Panc1 (cell line): ENCODE data around the gene YRDC. TPM values are rescaled to one million over a fixed set of nuclear protein-coding genes. Genes with fewer than 3 reads are reported as not detected.

Experiments
- ATAC-seq: fragments of 200-7000 bp; cut with Tn5 transposase; 2 replicates; pipeline ENCODE4 v1.9.1; 2020; ENCODE audit warnings: mild to moderate bottlenecking, moderate library complexity
- BruUV-seq: library from RNA; stranded (reverse); fragments of 400-500 nt; replicated peaks from 2 replicates; lab custom pipeline; 2021; lab: Mats Ljungman, UMichigan
- CTCF ChIA-PET: fragments of 300-600 bp; sonication (Branson Sonifier 250); formaldehyde crosslinking; loops from one replicate; lab custom pipeline; 2022; ENCODE audit warnings: antibody characterized with exemption; lab: Charles Lee
- POLR2A ChIA-PET: fragments of 300-600 bp; sonication (Branson Sonifier 250); formaldehyde crosslinking; loops from one replicate; lab custom pipeline; 2022; ENCODE audit warnings: antibody characterized with exemption; lab: Charles Lee
- DNase-seq: peaks from one replicate; pipeline ENCODE4 v3.0.0-alpha.2; 2010; ENCODE audit warnings: low read depth, low spot score
- H3K27ac ChIP-seq: 2 replicates; pipeline ENCODE4 v1.5.1; 2011; ENCODE audit warnings: mild to moderate bottlenecking, low read length, inconsistent platforms
- H3K27me3 ChIP-seq: fragments of 200-500 bp; sonication (Bioruptor generic); 2 replicates; pipeline ENCODE4 v1.6.0; 2014; ENCODE audit warnings: low read length, inconsistent platforms; ENCODE audit not compliant: control insufficient read depth, insufficient read depth
- H3K36me3 ChIP-seq: fragments of 200-500 bp; sonication (Bioruptor generic); 2 replicates; pipeline ENCODE4 v1.5.1; 2014; ENCODE audit warnings: inconsistent platforms, mild to moderate bottlenecking, low read length, moderate library complexity; ENCODE audit not compliant: control insufficient read depth, insufficient read depth
- H3K4me1 ChIP-seq: 2 replicates; pipeline ENCODE4 v1.5.1; 2011; ENCODE audit warnings: inconsistent platforms, mild to moderate bottlenecking, low read length, moderate library complexity; ENCODE audit not compliant: control insufficient read depth, insufficient read depth
- H3K4me3 ChIP-seq, 2 experiments: 2 replicates each; pipeline ENCODE4 v1.5.1; 2011 to 2012; ENCODE audit warnings: low read depth in 2 of 2, low read length in 2 of 2, mild to moderate bottlenecking in 2 of 2, inconsistent platforms in 1 of 2, moderate library complexity in 1 of 2
- H3K9me3 ChIP-seq: fragments of 200-500 bp; sonication (Bioruptor generic); 2 replicates; pipeline ENCODE4 v1.5.1; 2014; ENCODE audit warnings: low read depth, mild to moderate bottlenecking, inconsistent platforms, low read length, moderate library complexity; ENCODE audit not compliant: control insufficient read depth, insufficient read depth
- CTCF ChIP-seq: fragments of 450-650 bp; IDR thresholded peaks from 2 replicates; pipeline ENCODE4 v1.5.1; 2017; ENCODE audit warnings: mild to moderate bottlenecking
- POLR2AphosphoS5 ChIP-seq: IDR thresholded peaks from 2 replicates; pipeline ENCODE4 v1.6.1; 2012; ENCODE audit warnings: mild to moderate bottlenecking, low read depth, low read length, moderate library complexity
- SIN3A ChIP-seq: IDR thresholded peaks from 2 replicates; pipeline ENCODE4 v1.6.1; 2012; ENCODE audit warnings: low read depth, mild to moderate bottlenecking, low read length, moderate library complexity, borderline replicate concordance; ENCODE audit not compliant: insufficient read depth
- TCF7L2 ChIP-seq: IDR thresholded peaks from 2 replicates; pipeline ENCODE4 v1.6.1; 2011; ENCODE audit warnings: mild to moderate bottlenecking, low read depth, low read length, inconsistent platforms
- in situ Hi-C: cut with HindIII; loops from 2 replicates; pipeline ENCODE4 v1.10.0; 2016; ENCODE audit warnings: low sequenced_read_pairs, low pct_unique_long_range_greater_than_20kb
- intact Hi-C: fragments of 100-400 bp; cut with micrococcal nuclease; formaldehyde crosslinking; loops from one replicate; pipeline ENCODE4 v1.10.0; 2022; ENCODE audit not compliant: unreplicated experiment
- total RNA-seq: library from RNA; stranded (reverse); gene quantifications from one replicate; pipeline ENCODE4 v1.2.1, GENCODE V29; 2021; ENCODE audit not compliant: unreplicated experiment
- TF ChIP-seq, protein P1 (sequence below), 2 experiments: IDR thresholded peaks; 2 replicates each; pipeline ENCODE4 v1.6.1; 2011 to 2012; ENCODE audit warnings: low read depth in 2 of 2, control low read depth in 1 of 2, low read length in 1 of 2, mild to moderate bottlenecking in 1 of 2, moderate library complexity in 1 of 2; ENCODE audit not compliant: insufficient read depth in 1 of 2

The YRDC gene
- total RNA-seq, 1 experiment from 2014 or later: 24.0 TPM

- ChIA-PET CTCF (no interaction called here), POLR2A (interaction anchor here (0.5 kb wide), 1 partner anchor 38 kb away, joined by 4 read pairs; no protein-coding TSS in a partner anchor)
- Histone ChIP-seq H3K4me1 (peaks cover 2% of the 10 kb centered on the region; the same call in 1 of the 2 replicates), H3K36me3 (no peaks in the 10 kb centered on the region), H3K27ac (no peak overlapping the region), H3K9me3 (no peaks in the 10 kb centered on the region), H3K27me3 (peaks cover 23% of the 10 kb centered on the region), H3K4me3 (no peak overlapping the region)
- BruUV-seq: no TSS peak
- ATAC-seq (no peak), DNase-seq (no peak)
- TF ChIP-seq SIN3A: no peak
- no peak for TF ChIP-seq TCF7L2
- TF ChIP-seq, protein P1, sequence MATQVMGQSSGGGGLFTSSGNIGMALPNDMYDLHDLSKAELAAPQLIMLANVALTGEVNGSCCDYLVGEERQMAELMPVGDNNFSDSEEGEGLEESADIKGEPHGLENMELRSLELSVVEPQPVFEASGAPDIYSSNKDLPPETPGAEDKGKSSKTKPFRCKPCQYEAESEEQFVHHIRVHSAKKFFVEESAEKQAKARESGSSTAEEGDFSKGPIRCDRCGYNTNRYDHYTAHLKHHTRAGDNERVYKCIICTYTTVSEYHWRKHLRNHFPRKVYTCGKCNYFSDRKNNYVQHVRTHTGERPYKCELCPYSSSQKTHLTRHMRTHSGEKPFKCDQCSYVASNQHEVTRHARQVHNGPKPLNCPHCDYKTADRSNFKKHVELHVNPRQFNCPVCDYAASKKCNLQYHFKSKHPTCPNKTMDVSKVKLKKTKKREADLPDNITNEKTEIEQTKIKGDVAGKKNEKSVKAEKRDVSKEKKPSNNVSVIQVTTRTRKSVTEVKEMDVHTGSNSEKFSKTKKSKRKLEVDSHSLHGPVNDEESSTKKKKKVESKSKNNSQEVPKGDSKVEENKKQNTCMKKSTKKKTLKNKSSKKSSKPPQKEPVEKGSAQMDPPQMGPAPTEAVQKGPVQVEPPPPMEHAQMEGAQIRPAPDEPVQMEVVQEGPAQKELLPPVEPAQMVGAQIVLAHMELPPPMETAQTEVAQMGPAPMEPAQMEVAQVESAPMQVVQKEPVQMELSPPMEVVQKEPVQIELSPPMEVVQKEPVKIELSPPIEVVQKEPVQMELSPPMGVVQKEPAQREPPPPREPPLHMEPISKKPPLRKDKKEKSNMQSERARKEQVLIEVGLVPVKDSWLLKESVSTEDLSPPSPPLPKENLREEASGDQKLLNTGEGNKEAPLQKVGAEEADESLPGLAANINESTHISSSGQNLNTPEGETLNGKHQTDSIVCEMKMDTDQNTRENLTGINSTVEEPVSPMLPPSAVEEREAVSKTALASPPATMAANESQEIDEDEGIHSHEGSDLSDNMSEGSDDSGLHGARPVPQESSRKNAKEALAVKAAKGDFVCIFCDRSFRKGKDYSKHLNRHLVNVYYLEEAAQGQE (IDR thresholded peaks at IDR 0.05; ENCODE audit: insufficient read depth in 1 of 2, low read depth in 2 of 2, low read length in 1 of 2): no peak
- TF ChIP-seq CTCF: no peak
- in situ Hi-C loops: no loop called here
- intact Hi-C loops: no loop called here
These were observed 48.6 kb downstream of the YRDC start for GRCh38 chr1:37759451-37759850.

GRCh38 chr1:37755951-37756560, 52.0 kb downstream of the YRDC start:
- TF ChIP-seq POLR2AphosphoS5 (no peak), TCF7L2 (no peak), CTCF (no peak), SIN3A (no peak)
- TF ChIP-seq, protein P1 (IDR thresholded peaks at IDR 0.05; ENCODE audit: insufficient read depth in 1 of 2, low read depth in 2 of 2, low read length in 1 of 2): no peak
- Histone ChIP-seq H3K4me1 (no peaks in the 10 kb centered on the region), H3K27me3 (peaks cover 11% of the 10 kb centered on the region), H3K27ac (no peak overlapping the region), H3K4me3 (no peak overlapping the region), H3K9me3 (no peaks in the 10 kb centered on the region), H3K36me3 (no peaks in the 10 kb centered on the region)
- intact Hi-C loops (no loop called here), in situ Hi-C loops (no loop called here)
- ATAC-seq (no peak), DNase-seq (no peak)
- ChIA-PET POLR2A (no interaction called here), CTCF (no interaction called here)
- no TSS peak for BruUV-seq
